SH-SY5Y (cell line): Measurements from ENCODE around the gene RNU5B-1.

Experiments used
- GATA2 ChIP-seq: IDR thresholded peaks from 2 replicates; pipeline ENCODE4 v1.6.1; 2011; ENCODE audit warnings: mild to moderate bottlenecking, low read depth, low read length
- GATA3 ChIP-seq: IDR thresholded peaks from 2 replicates; pipeline ENCODE4 v1.6.1; 2011; ENCODE audit warnings: low read depth, mild to moderate bottlenecking, low read length, moderate library complexity

DNA sequence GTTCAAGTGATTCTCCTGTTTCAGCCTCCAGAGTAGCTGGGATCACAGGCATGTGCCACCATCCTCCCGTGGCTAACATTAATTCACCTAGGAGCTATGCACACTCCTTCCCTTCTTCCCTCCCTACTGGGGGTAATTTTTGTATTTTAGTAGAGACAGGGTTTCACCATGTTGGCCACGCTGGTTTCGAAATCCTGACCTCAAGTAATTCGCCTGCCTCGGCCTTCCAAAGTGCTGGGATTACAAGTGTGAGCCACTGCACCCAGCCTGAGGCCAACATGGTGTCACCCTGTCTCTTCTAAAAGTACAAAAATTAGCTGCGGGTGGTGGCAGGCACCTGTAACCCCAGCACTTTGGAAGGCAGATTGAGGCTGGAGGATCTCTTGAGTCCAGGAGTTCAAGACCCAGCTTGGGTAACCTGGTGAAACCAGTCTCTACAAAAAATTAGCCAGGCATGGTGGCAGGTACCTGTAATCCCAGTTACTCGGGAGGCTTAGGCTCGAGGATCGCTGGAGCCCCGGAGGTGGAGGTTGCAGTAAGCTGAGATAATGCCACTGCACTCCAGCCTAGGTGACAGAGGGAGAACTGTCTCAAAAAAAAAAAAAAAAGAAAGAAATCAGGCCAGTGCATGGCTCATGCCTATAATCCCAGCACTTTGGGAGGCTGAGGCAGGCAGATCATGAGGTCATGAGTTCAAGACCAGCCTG, 6.1 kb downstream of the RNU5B-1 start:
- TF ChIP-seq GATA2 (no peak), GATA3 (no peak)
